PC-3 (cell line): ENCODE measurements around the gene SLC25A36. TPM values are rescaled to one million over a fixed set of nuclear protein-coding genes. Genes with fewer than 3 reads are reported as not detected.

ENCODE experiments used
- ATAC-seq: fragments of 200-7000 bp; cut with Tn5 transposase; 2 replicates; pipeline ENCODE4 v1.9.1; 2020; ENCODE audit warnings: mild to moderate bottlenecking, moderate library complexity
- BruUV-seq: library from RNA; stranded (reverse); fragments of 400-500 nt; replicated peaks from 2 replicates; lab custom pipeline; 2021; lab: Mats Ljungman, UMichigan
- CTCF ChIA-PET: fragments of 300-600 bp; sonication (Branson Sonifier 250); formaldehyde crosslinking; loops from one replicate; lab custom pipeline; 2022; ENCODE audit warnings: antibody characterized with exemption; lab: Charles Lee
- POLR2A ChIA-PET: fragments of 300-600 bp; sonication (Branson Sonifier 250); formaldehyde crosslinking; loops from one replicate; lab custom pipeline; 2022; ENCODE audit warnings: antibody characterized with exemption; ENCODE audit not compliant: unreplicated experiment; lab: Charles Lee
- DNase-seq: peaks from one replicate; pipeline ENCODE4 v3.0.0-alpha.2; 2015
- H2AFZ ChIP-seq: fragments of 300-600 bp; sonication (generic); 2 replicates; pipeline ENCODE4 v1.6.0; 2016; ENCODE audit warnings: antibody characterized with exemption, low read length
- H3F3A ChIP-seq: fragments of 300-600 bp; sonication (generic); one replicate; pipeline ENCODE4 v1.6.0; 2017; ENCODE audit warnings: antibody characterized with exemption, low read length, control low read depth, mild to moderate bottlenecking; ENCODE audit not compliant: unreplicated experiment
- H3K27ac ChIP-seq: fragments of 300-600 bp; sonication (generic); 2 replicates; pipeline ENCODE4 v1.5.1; 2016; ENCODE audit warnings: mild to moderate bottlenecking, low read length
- H3K27me3 ChIP-seq: fragments of 300-600 bp; sonication (generic); 2 replicates; pipeline ENCODE4 v1.6.1; 2016; ENCODE audit warnings: low read length, mixed read lengths
- H3K36me3 ChIP-seq: fragments of 300-600 bp; sonication (generic); 2 replicates; pipeline ENCODE4 v1.6.1; 2016; ENCODE audit warnings: low read depth, mixed run types, low read length, mixed read lengths
- H3K4me1 ChIP-seq: fragments of 300-600 bp; sonication (generic); 2 replicates; pipeline ENCODE4 v1.5.1; 2016; ENCODE audit warnings: low read length; ENCODE audit not compliant: insufficient read depth
- H3K4me2 ChIP-seq: fragments of 300-600 bp; sonication (generic); 2 replicates; pipeline ENCODE4 v1.6.0; 2016; ENCODE audit warnings: low read length
- H3K4me3 ChIP-seq: fragments of 300-600 bp; sonication (generic); 2 replicates; pipeline ENCODE4 v1.5.1; 2016; ENCODE audit warnings: mild to moderate bottlenecking, low read length, mixed read lengths
- H3K79me2 ChIP-seq: fragments of 300-600 bp; sonication (generic); 2 replicates; pipeline ENCODE4 v1.6.1; 2017; ENCODE audit warnings: low read length, mixed read lengths
- H3K9ac ChIP-seq: fragments of 300-600 bp; sonication (generic); 2 replicates; pipeline ENCODE4 v1.6.0; 2016; ENCODE audit warnings: mild to moderate bottlenecking, low read length
- H3K9me2 ChIP-seq: fragments of 300-600 bp; sonication (generic); replicated peaks from 2 replicates; pipeline ENCODE4 v1.6.1; 2016; ENCODE audit warnings: mixed run types, low read length, mixed read lengths
- H3K9me3 ChIP-seq: fragments of 300-600 bp; sonication (generic); 2 replicates; pipeline ENCODE4 v1.6.1; 2016; ENCODE audit warnings: low read length, mixed read lengths
- H4K20me1 ChIP-seq: fragments of 300-600 bp; sonication (generic); 2 replicates; pipeline ENCODE4 v1.6.1; 2016; ENCODE audit warnings: low read length, mixed read lengths
- CTCF ChIP-seq: fragments of 300-600 bp; sonication (generic); conservative IDR thresholded peaks from 2 replicates; pipeline ENCODE4 v1.5.1; 2017; ENCODE audit warnings: antibody characterized with exemption, low read depth, mild to moderate bottlenecking, low read length
- EZH2 ChIP-seq: fragments of 300-600 bp; sonication (generic); IDR thresholded peaks from one replicate; pipeline ENCODE4 v1.6.1; 2017; ENCODE audit warnings: antibody characterized with exemption, mild to moderate bottlenecking, low read length; ENCODE audit not compliant: unreplicated experiment
- EZH2phosphoT487 ChIP-seq: fragments of 300-600 bp; sonication (generic); IDR thresholded peaks from 2 replicates; pipeline ENCODE4 v1.6.1; 2018; ENCODE audit warnings: mild to moderate bottlenecking, antibody characterized with exemption, low read length, borderline replicate concordance
- intact Hi-C: fragments of 100-400 bp; cut with micrococcal nuclease; formaldehyde crosslinking; loops from 2 replicates; pipeline ENCODE4 v1.9.0; 2023
- total RNA-seq: library from RNA; depleted of rRNA; stranded (reverse); fragments of >200 nt; gene quantifications from 2 replicates; pipeline ENCODE4 v1.2.3, GENCODE V29; 2014

Gene SLC25A36
- total RNA-seq, 1 experiment from 2014 or later, result 57.3 TPM

GRCh38 chr3:141006344-141006743 is 64.7 kb downstream of the SLC25A36 start:
- CTCF ChIA-PET, result no interaction called here

GRCh38 chr3:141009496-141009895 is 67.9 kb downstream of the SLC25A36 start:
- no peaks in the 10 kb centered on the region for H3K36me3 ChIP-seq
- no peaks in the 10 kb centered on the region for H4K20me1 ChIP-seq
- no peak overlapping the region for H3K4me3 ChIP-seq
- H3K4me2 ChIP-seq, result no peak overlapping the region
- no peak for DNase-seq
- CTCF ChIA-PET, result interaction anchor here (0.6 kb wide), 1 partner anchor 151 kb away, joined by 3 read pairs; no protein-coding TSS in a partner anchor
- no peak for ATAC-seq
- H3F3A ChIP-seq, result no peaks in the 10 kb centered on the region
- POLR2A ChIA-PET, result no interaction called here
- no peak overlapping the region for H3K9ac ChIP-seq
- no TSS peak for BruUV-seq
- no peak overlapping the region for H3K27ac ChIP-seq
- no peaks in the 10 kb centered on the region for H3K4me1 ChIP-seq
- no peak overlapping the region for H2AFZ ChIP-seq
- no peaks in the 10 kb centered on the region for H3K9me2 ChIP-seq
- peaks cover 9% of the 10 kb centered on the region; the same call in 1 of the 2 replicates for H3K27me3 ChIP-seq
- intact Hi-C loops, result no loop called here
- no peaks in the 10 kb centered on the region for H3K79me2 ChIP-seq
- TF ChIP-seq CTCF (no peak), EZH2phosphoT487 (no peak), EZH2 (no peak)
- no peaks in the 10 kb centered on the region for H3K9me3 ChIP-seq

More at GRCh38 chr3:141006344-141006743, 64.7 kb downstream of the SLC25A36 start:
- ATAC-seq, result no peak
- Histone ChIP-seq H3K4me3 (no peak overlapping the region), H3K4me2 (no peak overlapping the region), H2AFZ (no peak overlapping the region), H3K27ac (no peak overlapping the region), H3K9me2 (no peaks in the 10 kb centered on the region), H3K9me3 (no peaks in the 10 kb centered on the region), H4K20me1 (no peaks in the 10 kb centered on the region), H3K9ac (no peak overlapping the region), H3K4me1 (no peaks in the 10 kb centered on the region), H3K79me2 (no peaks in the 10 kb centered on the region), H3K36me3 (no peaks in the 10 kb centered on the region), H3F3A (no peaks in the 10 kb centered on the region), H3K27me3 (peaks cover 4% of the 10 kb centered on the region; the same call in 1 of the 2 replicates)
- TF ChIP-seq EZH2 (no peak), CTCF (no peak), EZH2phosphoT487 (no peak)
- intact Hi-C loops, result no loop called here
- no TSS peak for BruUV-seq
- no peak for DNase-seq
- POLR2A ChIA-PET, result no interaction called here

- no peaks in the 10 kb centered on the region for H3K4me1 ChIP-seq
- no peaks in the 10 kb centered on the region for H3K9me3 ChIP-seq
- H3K9me2 ChIP-seq, result no peaks in the 10 kb centered on the region
- peaks cover 24% of the 10 kb centered on the region; the same call in 1 of the 2 replicates for H3K27me3 ChIP-seq
- DNase-seq (peak; percentile 62), ATAC-seq (peak; percentile 70)
- H3K4me3 ChIP-seq, result no peak overlapping the region
- H2AFZ ChIP-seq, result no peak overlapping the region
- no peaks in the 10 kb centered on the region for H3K36me3 ChIP-seq
- no peak overlapping the region for H3K4me2 ChIP-seq
- no TSS peak for BruUV-seq
- TF ChIP-seq CTCF (peak; percentile 72), EZH2phosphoT487 (no peak), EZH2 (no peak)
- H3K27ac ChIP-seq, result no peak overlapping the region
- no peaks in the 10 kb centered on the region for H3K79me2 ChIP-seq
- H3F3A ChIP-seq, result no peaks in the 10 kb centered on the region
- intact Hi-C loops, result no loop called here
- H4K20me1 ChIP-seq, result no peaks in the 10 kb centered on the region
- ChIA-PET CTCF (no interaction called here), POLR2A (no interaction called here)
- no peak overlapping the region for H3K9ac ChIP-seq
Measured at GRCh38 chr3:141011232-141011996, 69.8 kb downstream of the SLC25A36 start.
